ENCODE results near the gene JAKMIP3. TPM values are rescaled to one million over a fixed set of nuclear protein-coding genes. Genes with fewer than 3 reads are reported as not detected.
A peak's percentile ranks its signal among the peaks of the same experiment; 100 is the strongest.

JAKMIP3 gene
- total RNA-seq, 2 experiments from 2014 or later, result 0.18 to 0.31 TPM

GRCh38 chr10:132094581-132095234 lies 29.0 kb downstream of the JAKMIP3 start:
- peak; percentile 29 for DNase-seq
- ChIA-PET CTCF (no interaction called here), POLR2A (no interaction called here)
- H3K4me3 Mint-ChIP-seq, result no peak overlapping the region
- no peak for TF ChIP-seq CTCF (IDR thresholded peaks at IDR 0.05)
- ATAC-seq, result no peak
- no peaks in the 10 kb centered on the region for H3K9me3 Mint-ChIP-seq
- peaks cover 27% of the 10 kb centered on the region for H3K27me3 Mint-ChIP-seq
- H3K4me1 Mint-ChIP-seq (ENCODE audit: low read depth), result peaks cover 3% of the 10 kb centered on the region
- no peak overlapping the region for H3K27ac Mint-ChIP-seq
- H3K36me3 Mint-ChIP-seq (ENCODE audit: low read depth), result no peaks in the 10 kb centered on the region
- intact Hi-C loops (cut with micrococcal nuclease), result no loop called here

GRCh38 chr10:132095403-132096113 lies 29.8 kb downstream of the JAKMIP3 start:
- ATAC-seq (no peak), DNase-seq (no peak)
- ChIA-PET POLR2A (no interaction called here), CTCF (no interaction called here)
- no peak overlapping the region for H3K4me3 Mint-ChIP-seq
- peaks cover 3% of the 10 kb centered on the region for H3K4me1 Mint-ChIP-seq (ENCODE audit: low read depth)
- TF ChIP-seq CTCF (IDR thresholded peaks at IDR 0.05), result no peak
- peaks cover 24% of the 10 kb centered on the region for H3K27me3 Mint-ChIP-seq
- intact Hi-C loops (cut with micrococcal nuclease), result no loop called here
- H3K27ac Mint-ChIP-seq, result no peak overlapping the region
- H3K36me3 Mint-ChIP-seq (ENCODE audit: low read depth), result no peaks in the 10 kb centered on the region
- no peaks in the 10 kb centered on the region for H3K9me3 Mint-ChIP-seq

GRCh38 chr10:132096223-132096622 lies 30.5 kb downstream of the JAKMIP3 start:
- no peak for TF ChIP-seq CTCF (IDR thresholded peaks at IDR 0.05)
- ATAC-seq, result peak; percentile 91

GRCh38 chr10:132096863-132097478 lies 31.2 kb downstream of the JAKMIP3 start:
- ChIA-PET CTCF (no interaction called here), POLR2A (no interaction called here)
- intact Hi-C loops (cut with micrococcal nuclease), result no loop called here
- DNase-seq (no peak), ATAC-seq (no peak)
- Mint-ChIP-seq H3K27me3 (peaks cover 19% of the 10 kb centered on the region), H3K9me3 (no peaks in the 10 kb centered on the region), H3K36me3 (ENCODE audit: low read depth) (no peaks in the 10 kb centered on the region), H3K27ac (no peak overlapping the region), H3K4me1 (ENCODE audit: low read depth) (peaks cover 3% of the 10 kb centered on the region), H3K4me3 (no peak overlapping the region)
- no peak for TF ChIP-seq CTCF (IDR thresholded peaks at IDR 0.05)

More at GRCh38 chr10:132096223-132096622, 30.5 kb downstream of the JAKMIP3 start:
- peaks cover 3% of the 10 kb centered on the region for H3K4me1 Mint-ChIP-seq (ENCODE audit: low read depth)
- H3K27me3 Mint-ChIP-seq, result peaks cover 21% of the 10 kb centered on the region
- no peaks in the 10 kb centered on the region for H3K36me3 Mint-ChIP-seq (ENCODE audit: low read depth)
- H3K27ac Mint-ChIP-seq, result no peak overlapping the region
- DNase-seq, result peak; percentile 61
- no peaks in the 10 kb centered on the region for H3K9me3 Mint-ChIP-seq
- H3K4me3 Mint-ChIP-seq, result no peak overlapping the region
- ChIA-PET CTCF (no interaction called here), POLR2A (no interaction called here)
- intact Hi-C loops (cut with micrococcal nuclease), result no loop called here
